Stimulated activated CD4-positive, alpha-beta T cell treated with anti-CD3 and anti-CD28 coated beads, Interleukin-2, amount 100 ng/mL, for 4 hours (primary cell): ENCODE data around the gene DNAH9.

Experiments
- DNase-seq: peaks from one replicate; pipeline ENCODE4 v3.0.0-alpha.2; 2020; ENCODE audit warnings: low read depth

DNAH9 gene

GRCh38 chr17:11651089-11651488 lies 52.8 kb downstream of the DNAH9 start:
- DNase-seq: no peak

- no peak for DNase-seq
These were observed 70.3 kb downstream of the DNAH9 start for GRCh38 chr17:11668618-11669017.

- DNase-seq: no peak
These were observed 72.9 kb downstream of the DNAH9 start for GRCh38 chr17:11671126-11671525.

- no peak for DNase-seq
These were observed 84.4 kb downstream of the DNAH9 start for GRCh38 chr17:11682646-11683045.

DNA sequence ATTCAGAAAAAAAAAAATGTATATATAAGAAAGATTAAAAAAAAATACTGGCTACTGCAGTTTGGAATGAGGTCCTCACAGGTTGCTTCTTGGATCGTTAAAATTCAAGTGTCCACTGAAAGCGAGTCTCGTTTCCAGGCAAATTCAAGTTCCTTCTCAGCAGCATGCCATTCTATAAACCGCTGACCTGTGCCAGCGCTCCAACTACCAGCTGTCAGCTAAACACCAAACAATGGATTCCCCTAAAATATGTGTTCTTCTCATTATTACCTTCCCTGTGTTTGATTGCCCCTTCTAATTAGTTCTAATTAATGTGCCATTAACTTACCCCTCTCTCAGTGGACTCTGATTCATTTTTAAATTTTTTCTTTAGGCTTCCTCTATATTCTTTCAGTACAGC lies 92.4 kb downstream of the DNAH9 start:
- DNase-seq: no peak

- no peak for DNase-seq
These were observed 94.4 kb downstream of the DNAH9 start for GRCh38 chr17:11692688-11693087.

- DNase-seq: no peak
These were observed 95.0 kb downstream of the DNAH9 start for GRCh38 chr17:11693284-11693683.

- no peak for DNase-seq
These were observed 102.4 kb downstream of the DNAH9 start for GRCh38 chr17:11700668-11701067.

GRCh38 chr17:11701911-11702310 lies 103.6 kb downstream of the DNAH9 start:
- DNase-seq: no peak

DNA sequence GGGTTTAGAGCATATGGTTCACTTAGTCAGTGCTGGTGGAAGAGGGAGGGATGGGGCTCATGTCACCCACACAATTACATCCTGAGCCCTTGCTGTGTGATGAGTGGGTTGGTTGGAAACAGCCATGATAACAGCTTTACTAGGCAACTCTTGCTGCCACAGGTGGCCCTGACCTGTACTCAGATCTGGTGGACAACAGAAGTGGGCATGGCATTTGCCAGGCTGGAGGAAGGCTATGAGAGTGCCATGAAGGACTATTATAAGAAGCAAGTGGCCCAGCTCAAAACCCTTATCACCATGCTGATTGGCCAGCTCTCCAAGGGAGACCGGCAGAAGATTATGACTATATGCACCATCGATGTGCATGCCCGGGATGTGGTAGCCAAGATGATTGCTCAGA lies 105.8 kb downstream of the DNAH9 start:
- DNase-seq: no peak

DNA sequence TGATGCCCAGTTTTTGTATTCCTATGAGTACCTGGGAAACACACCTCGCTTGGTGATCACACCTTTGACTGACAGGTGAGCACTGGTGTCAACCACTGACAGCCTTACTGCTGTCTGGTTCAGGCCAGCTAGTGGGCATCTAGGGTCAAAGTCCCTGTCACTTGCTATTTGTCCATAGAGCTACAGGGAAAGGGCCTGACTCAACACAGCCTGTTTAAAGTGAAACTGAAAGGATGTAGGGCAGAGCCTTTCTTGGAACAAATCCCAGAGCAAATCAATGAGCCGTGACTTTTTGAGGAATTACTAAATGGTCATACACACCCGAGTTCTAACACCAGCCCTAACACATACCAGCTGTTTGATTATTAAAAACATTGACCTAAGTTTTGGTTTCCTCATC lies 106.8 kb downstream of the DNAH9 start:
- DNase-seq: no peak

GRCh38 chr17:11707586-11707985 lies 109.3 kb downstream of the DNAH9 start:
- DNase-seq: no peak

DNA sequence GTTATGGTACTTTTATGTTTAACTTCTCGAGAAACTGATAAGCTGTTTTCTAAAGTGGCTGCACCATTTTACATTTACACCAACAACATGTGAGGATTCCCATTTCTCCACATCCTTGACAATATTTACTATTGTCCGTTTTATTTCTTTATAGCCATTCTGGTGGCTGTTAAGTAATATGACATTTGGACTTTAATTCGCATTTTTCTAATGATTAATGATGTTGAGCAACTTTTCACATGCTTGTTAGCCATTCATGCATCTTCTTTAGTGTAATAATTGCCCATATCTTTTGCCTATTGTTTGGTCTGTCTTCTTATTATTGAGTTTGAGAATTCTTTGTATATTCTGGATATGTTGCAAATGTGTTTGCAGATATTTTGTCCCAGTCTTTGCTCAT lies 114.2 kb downstream of the DNAH9 start:
- DNase-seq: no peak

- no peak for DNase-seq
These were observed 120.9 kb downstream of the DNAH9 start for GRCh38 chr17:11719203-11719602.

DNA sequence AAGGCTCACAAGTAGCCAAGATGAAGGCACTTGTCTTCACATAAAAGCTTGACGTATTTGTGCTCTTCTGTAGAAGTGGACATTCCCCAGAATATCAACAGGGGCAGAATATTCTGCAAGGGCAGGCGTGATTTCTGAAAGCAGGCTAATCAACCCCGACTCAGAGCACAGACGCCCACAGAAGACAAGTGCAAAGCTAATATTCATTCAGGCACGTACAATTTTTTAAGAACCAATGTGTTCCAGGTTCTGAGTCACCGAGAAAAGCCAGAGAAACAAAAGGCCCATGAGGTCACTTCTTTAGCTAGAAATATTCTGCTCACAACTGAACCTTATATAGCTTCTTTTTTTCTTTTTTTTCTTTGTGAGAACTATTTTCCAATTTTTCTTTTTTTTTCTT lies 121.6 kb downstream of the DNAH9 start:
- no peak for DNase-seq

DNA sequence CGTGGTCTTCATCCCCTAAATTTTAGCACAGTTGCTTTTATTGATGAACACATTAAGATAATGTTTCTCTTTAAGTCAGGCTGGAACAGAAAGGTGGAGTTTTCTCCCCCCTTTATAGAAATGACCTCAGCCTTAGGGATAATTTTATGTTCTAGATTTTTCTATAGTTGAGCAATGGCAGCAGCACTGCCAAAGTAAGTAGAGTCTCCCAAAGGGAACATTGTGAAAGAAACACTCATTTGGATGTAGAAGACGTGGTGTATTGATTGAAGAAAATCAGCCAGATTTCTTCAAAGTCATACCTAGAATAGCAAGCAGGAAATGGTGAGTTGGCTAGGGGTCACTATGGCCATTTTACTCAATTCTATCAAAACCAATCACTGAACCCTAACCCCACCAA lies 122.5 kb downstream of the DNAH9 start:
- DNase-seq: no peak

DNA sequence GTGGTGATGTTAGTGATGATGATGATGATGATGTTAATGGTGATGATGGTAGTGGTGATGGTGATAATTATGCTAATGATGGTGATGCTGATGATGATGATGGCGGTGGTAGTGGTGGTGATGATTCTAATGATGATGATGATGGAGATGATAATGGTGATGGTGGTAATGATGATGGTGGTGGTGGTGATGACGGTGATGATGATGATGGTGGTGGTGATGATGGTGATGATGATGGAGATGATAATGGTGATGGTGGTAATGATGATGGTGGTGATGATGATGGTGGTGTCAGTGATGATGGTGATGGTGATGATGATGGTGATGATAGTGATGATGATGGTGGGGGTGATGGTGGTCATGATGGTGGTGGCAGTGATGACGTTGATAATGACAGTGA lies 132.5 kb downstream of the DNAH9 start:
- DNase-seq: no peak

GRCh38 chr17:11736613-11737312 lies 138.5 kb downstream of the DNAH9 start:
- no peak for DNase-seq

DNA sequence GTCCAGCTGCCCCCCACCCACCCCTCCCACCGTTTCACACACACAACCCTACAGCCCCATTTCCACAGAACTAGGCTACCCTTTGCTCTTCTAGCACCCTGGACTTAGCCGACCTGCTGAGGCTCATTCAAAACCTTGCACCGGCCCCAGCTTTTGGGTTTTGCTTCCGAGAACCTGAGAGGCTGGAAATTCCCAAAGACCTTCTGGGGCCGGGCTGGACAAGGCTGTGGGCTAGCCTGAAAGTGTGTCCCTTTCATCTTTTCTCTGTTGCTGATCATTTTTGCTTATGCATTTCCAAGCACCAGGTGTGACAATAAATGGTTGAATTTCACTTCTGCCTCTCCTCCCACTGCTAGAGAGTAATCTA lies 139.0 kb downstream of the DNAH9 start:
- no peak for DNase-seq

DNA sequence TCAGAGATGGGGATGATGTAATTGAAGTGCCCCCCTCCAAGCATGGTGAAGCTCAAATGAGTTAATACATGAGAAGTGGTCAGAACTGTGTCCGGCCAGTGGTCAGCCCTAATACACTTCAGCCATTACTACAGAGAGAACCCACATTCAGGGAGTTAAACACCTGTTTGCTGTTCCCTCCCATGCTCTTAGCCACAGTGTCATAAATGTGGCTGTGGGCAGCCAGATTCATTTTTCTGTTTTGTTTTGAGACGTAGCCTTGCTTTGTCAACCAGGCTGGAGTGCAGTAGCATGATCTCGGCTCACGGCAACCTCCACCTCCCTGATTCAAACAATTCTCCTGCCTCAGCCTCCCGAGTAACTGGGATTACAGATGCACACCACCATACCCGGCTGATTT lies 139.9 kb downstream of the DNAH9 start:
- DNase-seq: no peak

DNA sequence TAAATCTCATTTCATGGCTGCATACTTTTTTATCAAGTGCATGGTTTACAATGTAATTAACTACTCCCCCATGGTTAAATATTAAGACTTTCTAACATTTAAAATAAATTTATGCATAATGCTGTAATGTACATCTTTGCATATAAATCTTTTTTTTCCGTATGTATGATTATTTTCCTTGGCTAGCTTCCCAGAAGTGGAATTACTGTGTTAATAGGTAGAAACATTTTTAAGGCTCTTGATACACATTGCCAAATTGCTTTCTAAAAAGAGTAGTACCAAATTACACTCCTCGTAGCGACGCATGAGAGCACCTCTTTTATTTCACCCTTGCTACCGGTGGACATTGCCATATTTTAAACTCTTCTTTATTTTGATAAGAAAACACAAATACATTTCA lies 141.1 kb downstream of the DNAH9 start:
- no peak for DNase-seq

GRCh38 chr17:11739848-11740247 lies 141.6 kb downstream of the DNAH9 start:
- DNase-seq: no peak

DNA sequence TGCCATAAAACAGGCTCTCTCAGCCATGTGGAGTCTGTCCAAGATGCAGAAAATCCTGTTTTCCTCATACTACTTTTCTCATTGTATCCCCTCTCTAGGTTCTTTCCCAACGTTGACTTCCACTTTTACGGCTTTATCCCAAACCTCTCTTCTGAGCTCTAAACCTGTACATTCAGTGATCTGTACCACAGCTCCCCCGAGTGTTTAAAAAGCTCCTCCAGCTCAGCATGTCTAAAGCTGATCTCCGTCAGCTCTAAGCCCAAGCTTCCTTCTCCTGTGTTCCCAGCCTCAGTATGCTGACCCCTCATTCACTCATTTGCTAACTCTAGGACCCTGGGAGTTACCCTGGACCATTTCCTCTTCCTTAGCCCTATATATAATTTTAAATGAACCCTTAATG lies 144.6 kb downstream of the DNAH9 start:
- DNase-seq: no peak

DNA sequence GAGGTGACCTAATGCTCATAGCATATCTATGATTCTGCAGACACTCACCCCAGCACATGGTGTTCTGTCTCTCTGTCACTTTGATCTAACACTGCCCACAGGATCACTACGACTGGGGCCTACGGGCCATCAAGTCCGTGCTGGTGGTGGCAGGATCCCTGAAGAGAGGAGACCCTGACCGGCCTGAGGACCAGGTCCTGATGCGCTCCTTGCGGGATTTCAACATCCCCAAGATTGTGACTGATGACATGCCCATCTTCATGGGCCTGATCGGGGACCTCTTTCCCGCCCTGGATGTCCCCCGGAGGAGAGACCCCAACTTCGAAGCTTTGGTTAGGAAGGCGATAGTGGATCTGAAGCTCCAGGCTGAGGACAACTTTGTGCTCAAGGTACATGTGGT lies 146.4 kb downstream of the DNAH9 start:
- no peak for DNase-seq

DNA sequence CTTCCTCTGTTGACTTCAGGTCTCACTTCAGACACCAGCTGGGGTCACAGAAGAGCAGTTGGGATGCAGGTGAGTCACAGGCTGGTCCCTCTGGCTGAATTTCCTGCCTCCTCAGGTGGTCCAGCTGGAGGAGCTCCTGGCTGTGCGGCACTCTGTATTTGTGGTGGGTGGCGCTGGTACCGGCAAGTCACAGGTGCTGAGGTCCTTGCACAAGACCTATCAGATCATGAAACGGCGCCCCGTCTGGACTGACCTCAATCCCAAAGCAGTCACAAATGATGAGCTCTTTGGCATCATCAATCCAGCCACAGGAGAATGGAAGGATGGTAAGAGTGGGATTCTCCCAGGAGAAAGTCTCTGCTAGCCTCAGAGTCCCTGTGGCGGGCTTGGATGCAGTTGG lies 149.2 kb downstream of the DNAH9 start:
- no peak for DNase-seq
